ENCODE results near the gene TRPM2.

DNA sequence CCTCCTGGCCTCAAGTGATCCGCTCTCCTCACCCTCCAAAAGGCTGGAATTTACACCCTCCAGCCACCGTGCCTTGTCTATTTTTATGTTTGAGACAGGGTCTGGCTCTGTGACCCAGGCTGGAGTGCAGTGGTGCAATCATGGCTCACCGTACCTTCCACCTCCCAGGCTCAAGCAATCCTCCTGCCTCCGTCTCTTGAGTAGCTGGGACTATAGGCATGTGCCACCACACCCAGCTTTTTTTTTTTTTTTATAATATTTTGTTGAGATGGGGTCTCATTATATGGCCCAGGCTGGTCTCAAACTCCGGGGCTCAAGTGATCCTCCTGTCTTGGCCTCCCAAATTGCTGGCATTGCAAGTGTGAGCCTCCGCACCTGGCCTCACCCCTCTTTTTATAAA lies 38.8 kb downstream of the TRPM2 start:
- TF ChIP-seq EP300 (IDR thresholded peaks at IDR 0.05) (no peak), POLR2AphosphoS5 (IDR thresholded peaks at IDR 0.05) (no peak)
- TF ChIP-seq, protein P1, sequence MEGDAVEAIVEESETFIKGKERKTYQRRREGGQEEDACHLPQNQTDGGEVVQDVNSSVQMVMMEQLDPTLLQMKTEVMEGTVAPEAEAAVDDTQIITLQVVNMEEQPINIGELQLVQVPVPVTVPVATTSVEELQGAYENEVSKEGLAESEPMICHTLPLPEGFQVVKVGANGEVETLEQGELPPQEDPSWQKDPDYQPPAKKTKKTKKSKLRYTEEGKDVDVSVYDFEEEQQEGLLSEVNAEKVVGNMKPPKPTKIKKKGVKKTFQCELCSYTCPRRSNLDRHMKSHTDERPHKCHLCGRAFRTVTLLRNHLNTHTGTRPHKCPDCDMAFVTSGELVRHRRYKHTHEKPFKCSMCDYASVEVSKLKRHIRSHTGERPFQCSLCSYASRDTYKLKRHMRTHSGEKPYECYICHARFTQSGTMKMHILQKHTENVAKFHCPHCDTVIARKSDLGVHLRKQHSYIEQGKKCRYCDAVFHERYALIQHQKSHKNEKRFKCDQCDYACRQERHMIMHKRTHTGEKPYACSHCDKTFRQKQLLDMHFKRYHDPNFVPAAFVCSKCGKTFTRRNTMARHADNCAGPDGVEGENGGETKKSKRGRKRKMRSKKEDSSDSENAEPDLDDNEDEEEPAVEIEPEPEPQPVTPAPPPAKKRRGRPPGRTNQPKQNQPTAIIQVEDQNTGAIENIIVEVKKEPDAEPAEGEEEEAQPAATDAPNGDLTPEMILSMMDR (IDR thresholded peaks at IDR 0.05) = no peak

Measured in stomach (tissue), 4 donors.